Measurements from ENCODE around the gene SSBP4. TPM values are rescaled to one million over a fixed set of nuclear protein-coding genes. Genes with fewer than 3 reads are reported as not detected.

SSBP4 gene
- total and polyA plus RNA-seq, 2 donors (not counting 3 experiments of a cell fraction or from before 2014, with no cell fraction given), result 89.6 to 151 TPM

DNA sequence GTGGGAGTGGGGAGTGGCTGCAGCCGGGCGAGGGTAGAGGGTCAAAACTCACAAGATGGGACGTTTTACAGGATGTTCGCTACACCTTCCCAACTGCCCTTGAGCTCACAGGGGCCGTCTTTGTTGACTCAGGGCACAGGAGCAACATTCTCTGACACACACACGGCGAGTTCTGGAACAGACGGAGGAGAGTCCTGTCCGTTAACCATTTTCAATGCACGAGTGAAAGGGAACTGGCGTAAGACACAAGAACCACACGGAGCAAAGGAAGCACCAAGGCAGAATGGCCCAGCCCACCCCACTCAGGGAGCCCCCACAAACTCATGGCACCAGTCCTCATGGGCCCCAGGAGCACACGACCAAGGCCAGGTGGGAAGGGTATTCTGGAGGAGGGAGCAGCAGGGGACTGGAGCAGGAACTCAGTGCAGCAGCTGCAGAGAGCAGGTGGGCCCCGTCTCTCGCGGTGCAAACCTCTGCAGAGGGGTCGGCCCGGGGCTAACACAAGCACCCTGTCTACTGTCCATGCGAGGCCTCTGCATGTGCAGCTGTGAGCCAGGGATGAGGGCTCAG, 56.6 kb downstream of the SSBP4 start:
- H3K79me2 ChIP-seq (ENCODE audit: control insufficient read depth, insufficient read depth, low read length), result peaks cover 36% of the 10 kb centered on the region
- H3K9me1 ChIP-seq (replicated peaks; ENCODE audit: control insufficient read depth, extremely low read depth, insufficient read depth, low read length), result no peaks in the 10 kb centered on the region
- CTCF ChIA-PET, result interaction anchor here (1.1 kb wide), 1 partner anchor 14 kb away, joined by 4 read pairs; no protein-coding TSS in a partner anchor
- no peak for TF ChIP-seq MYC (IDR thresholded peaks at IDR 0.05; ENCODE audit: low read depth, low read length)
- TF ChIP-seq, protein P1, sequence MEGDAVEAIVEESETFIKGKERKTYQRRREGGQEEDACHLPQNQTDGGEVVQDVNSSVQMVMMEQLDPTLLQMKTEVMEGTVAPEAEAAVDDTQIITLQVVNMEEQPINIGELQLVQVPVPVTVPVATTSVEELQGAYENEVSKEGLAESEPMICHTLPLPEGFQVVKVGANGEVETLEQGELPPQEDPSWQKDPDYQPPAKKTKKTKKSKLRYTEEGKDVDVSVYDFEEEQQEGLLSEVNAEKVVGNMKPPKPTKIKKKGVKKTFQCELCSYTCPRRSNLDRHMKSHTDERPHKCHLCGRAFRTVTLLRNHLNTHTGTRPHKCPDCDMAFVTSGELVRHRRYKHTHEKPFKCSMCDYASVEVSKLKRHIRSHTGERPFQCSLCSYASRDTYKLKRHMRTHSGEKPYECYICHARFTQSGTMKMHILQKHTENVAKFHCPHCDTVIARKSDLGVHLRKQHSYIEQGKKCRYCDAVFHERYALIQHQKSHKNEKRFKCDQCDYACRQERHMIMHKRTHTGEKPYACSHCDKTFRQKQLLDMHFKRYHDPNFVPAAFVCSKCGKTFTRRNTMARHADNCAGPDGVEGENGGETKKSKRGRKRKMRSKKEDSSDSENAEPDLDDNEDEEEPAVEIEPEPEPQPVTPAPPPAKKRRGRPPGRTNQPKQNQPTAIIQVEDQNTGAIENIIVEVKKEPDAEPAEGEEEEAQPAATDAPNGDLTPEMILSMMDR (IDR thresholded peaks at IDR 0.05; ENCODE audit: extremely low read depth in 1 of 2, insufficient read depth in 1 of 2, low read depth in 1 of 2, low read length in 2 of 2), result no peak
- TF ChIP-seq POLR2A (IDR thresholded peaks at IDR 0.05; ENCODE audit: low read depth, low read length), result no peak
- no peak for TF ChIP-seq JUN (IDR thresholded peaks at IDR 0.05; ENCODE audit: borderline replicate concordance, insufficient read depth, insufficient read length, low read depth)
- no peak for TF ChIP-seq FOS (IDR thresholded peaks at IDR 0.05; ENCODE audit: borderline replicate concordance, insufficient read depth, low read length)
- no peak for TF ChIP-seq POLR2AphosphoS5 (IDR thresholded peaks at IDR 0.05; ENCODE audit: insufficient read depth, low read depth, low read length)
- no peak for TF ChIP-seq EZH2 (IDR thresholded peaks at IDR 0.05; ENCODE audit: borderline replicate concordance, low read depth, low read length, severe bottlenecking)
- TF ChIP-seq MAX (IDR thresholded peaks at IDR 0.05; ENCODE audit: insufficient read depth, insufficient read length), result no peak
- TF ChIP-seq GATA2 (IDR thresholded peaks at IDR 0.05; ENCODE audit: insufficient read depth, insufficient read length, low read depth, low read length), result no peak
- POLR2A ChIA-PET, result no interaction called here
- H4K20me1 ChIP-seq (replicated peaks; ENCODE audit: control insufficient read depth, extremely low read depth, insufficient read depth, low read length), result no peaks in the 10 kb centered on the region
- no TSS peak for BruUV-seq (replicated peaks)
- no peak for DNase-seq (ENCODE audit: low read depth, low spot score)
- H3K4me3 ChIP-seq (replicated peaks in 1 of 3; ENCODE audit: insufficient read depth in 1 of 3, low read depth in 1 of 3, low read length in 3 of 3), result no peak overlapping the region
- H3K9me3 ChIP-seq (replicated peaks; ENCODE audit: control insufficient read depth, insufficient read depth, low read length), result no peaks in the 10 kb centered on the region
- intact Hi-C loops (cut with micrococcal nuclease) (no loop called here), dilution Hi-C loops (cut with MboI; ENCODE audit: extremely low pct_ligation_motif_present, low sequenced_read_pairs) (no loop called here)
- FAIRE-seq, result no peak
- no peak overlapping the region for H3K9ac ChIP-seq (replicated peaks; ENCODE audit: extremely low read depth, insufficient read depth, low read length)
- no peak overlapping the region for H3K4me2 ChIP-seq (ENCODE audit: insufficient read depth, low read length)
- H3K27ac ChIP-seq (ENCODE audit: insufficient read depth, low read depth, low read length), result no peak overlapping the region
- H3K27me3 ChIP-seq (ENCODE audit: control insufficient read depth in 2 of 2, insufficient read depth in 2 of 2, low read length in 2 of 2), result no peaks in the 10 kb centered on the region
- peaks cover 19% of the 10 kb centered on the region for H3K4me1 ChIP-seq (ENCODE audit: control insufficient read depth, extremely low read depth, insufficient read depth, low read length)
- no peak overlapping the region for H2AFZ ChIP-seq (ENCODE audit: low read depth, low read length)
- H3K36me3 ChIP-seq (ENCODE audit: control insufficient read depth in 2 of 2, extremely low read depth in 1 of 2, insufficient read depth in 2 of 2, low read length in 2 of 2), result peaks cover 0 to 5% of the 10 kb centered on the region in 2 experiments
